ENCODE measurements around the gene ZNF483. TPM values are rescaled to one million over a fixed set of nuclear protein-coding genes. Genes with fewer than 3 reads are reported as not detected.

ZNF483 gene
- total and polyA plus RNA-seq, 9 of the 15 experiments (the other 6 are each of a cell fraction or from before 2014, with no cell fraction given): 0.04 to 1.0 (median 0.38) TPM

- TF ChIP-seq ATF4 (CRISPR knock-in tag; IDR thresholded peaks at IDR 0.05) (no peak), USF1 (CRISPR knock-in tag; IDR thresholded peaks at IDR 0.05) (0 out of 2 replicates have a peak, but pooled peaks have one; percentile 6), NRF1 (conservative IDR thresholded peaks at IDR 0.05 in 1 of 2, IDR thresholded peaks at IDR 0.05 in 1 of 2) (peak; percentile 80 to 81), CREBBP (IDR thresholded peaks at IDR 0.05; ENCODE audit: low read depth, low read length) (no peak), ZNF639 (CRISPR knock-in tag; conservative IDR thresholded peaks at IDR 0.05 in 1 of 2, IDR thresholded peaks at IDR 0.05 in 1 of 2) (0 out of 4 replicates have a peak, but pooled peaks of 1 of the 2 experiments have one; percentile 15), YBX1 (IDR thresholded peaks at IDR 0.05) (no peak), MCM2 (IDR thresholded peaks at IDR 0.05; ENCODE audit: low read depth) (no peak), ZNF232 (CRISPR knock-in tag; IDR thresholded peaks at IDR 0.05) (no peak), LARP7 (IDR thresholded peaks at IDR 0.05) (no peak), MAFK (IDR thresholded peaks at IDR 0.05; ENCODE audit: low read length) (no peak), SMAD2 (IDR thresholded peaks at IDR 0.05; ENCODE audit: low read depth, low read length) (no peak), ZFPM2 (CRISPR knock-in tag; IDR thresholded peaks at IDR 0.05) (no peak), WHSC1 (IDR thresholded peaks at IDR 0.05; ENCODE audit: low read length) (no peak), PTRF (tag; IDR thresholded peaks at IDR 0.05) (no peak), POLR2G (IDR thresholded peaks at IDR 0.05; ENCODE audit: low read depth, low read length) (peak; percentile 96), ZNF124 (CRISPR knock-in tag; IDR thresholded peaks at IDR 0.05) (no peak), THAP12 (CRISPR knock-in tag; IDR thresholded peaks at IDR 0.05) (peak; percentile 7; the same call in 1 of the 2 replicates), RNF219 (CRISPR knock-in tag; IDR thresholded peaks at IDR 0.05) (no peak), PYGO2 (tag; IDR thresholded peaks at IDR 0.05) (no peak), HDAC3 (IDR thresholded peaks at IDR 0.05; ENCODE audit: borderline replicate concordance, partially characterized antibody) (no peak), PHB2 (IDR thresholded peaks at IDR 0.05; ENCODE audit: low read depth) (no peak), XRCC4 (IDR thresholded peaks at IDR 0.05; ENCODE audit: extremely low read depth, insufficient read depth, insufficient read length) (no peak)
These were observed 41.0 kb upstream of the ZNF483 start, which contains the start of gene ECPAS (continued) for GRCh38 chr9:111483858-111484571.

Measured in K562 (cell line).